ENCODE data around the gene MRPL2. TPM values are rescaled to one million over a fixed set of nuclear protein-coding genes. Genes with fewer than 3 reads are reported as not detected.

MRPL2 gene
- polyA plus RNA-seq (2013), result 34.0 TPM

DNA sequence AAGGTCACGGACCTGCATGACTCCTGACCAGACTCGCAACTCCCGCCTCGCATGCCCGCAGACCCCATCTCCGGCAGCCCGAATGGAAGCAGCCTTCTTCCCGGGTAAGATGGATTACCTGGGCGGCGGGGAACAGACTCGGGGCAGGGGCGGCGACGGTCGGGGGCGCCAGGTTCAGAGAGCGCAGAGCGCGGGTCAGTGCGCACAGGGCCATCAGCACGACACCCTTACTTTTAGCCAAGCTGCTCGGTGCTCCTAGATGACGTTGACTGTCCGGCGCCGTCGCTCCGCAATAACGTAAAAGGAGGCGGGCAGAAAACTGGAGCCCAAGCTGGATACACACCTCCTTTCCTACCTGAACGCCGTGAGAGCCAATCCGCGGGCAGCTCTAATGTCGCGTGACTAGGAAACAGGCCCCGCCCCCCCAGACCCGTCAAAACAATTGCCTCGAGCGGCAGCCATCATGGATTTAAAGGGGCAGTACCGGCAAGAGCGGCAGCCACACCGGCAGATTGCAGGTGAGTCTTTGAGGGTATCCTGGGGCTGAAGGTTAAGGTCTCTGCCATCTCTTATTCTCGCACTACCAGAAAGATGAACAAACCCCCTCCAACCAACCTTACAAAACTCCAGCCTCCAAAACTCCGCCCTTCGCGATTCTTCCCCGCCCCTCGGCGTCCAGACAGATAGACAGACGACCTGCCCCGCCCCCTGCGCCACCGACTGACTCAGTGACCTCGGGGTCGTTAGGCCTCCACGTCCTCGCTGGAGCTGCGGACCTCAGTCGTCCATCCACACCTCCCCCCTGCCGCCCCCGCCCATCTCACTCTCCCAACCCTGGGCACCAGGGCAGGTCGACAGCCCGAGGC lies at the start of gene MRPL2, which contains the start of gene KLC4:
Gene MRPL2 (minus strand): TSS at position 267 of the 866 bp plus-strand sequence. CDS start 53 bp downstream, at position 214.
Gene KLC4 (plus strand): TSS at position 464 of the 866 bp plus-strand sequence. CDS start 1,705 bp downstream, outside the sequence.
- H3K4me3 ChIP-seq (ENCODE audit: control insufficient read depth in 1 of 7, extremely low read depth in 1 of 7, insufficient read depth in 4 of 7, low read depth in 2 of 7, low read length in 6 of 7), result peak within 1 kb of the TSS; percentile 74 to 100 (median 98)
- H3K36me3 ChIP-seq (ENCODE audit: control insufficient read depth in 4 of 4, insufficient read depth in 4 of 4, low read length in 3 of 4), result peaks cover 4 to 24% (median 16%) of the 10 kb centered on the region in 4 experiments
- H3K27me3 ChIP-seq (replicated peaks in 2 of 5; ENCODE audit: control insufficient read depth in 4 of 5, insufficient read depth in 5 of 5, low read length in 4 of 5), result no peaks in the 10 kb centered on the region
- POLR2A ChIA-PET, result interaction anchor here (0.5 to 1.0 kb wide), 2 partner anchors 81 to 130 kb away, joined by 3 to 4 read pairs; partner anchors contain the start of genes CNPY3 and PEX6
- H3K4me1 ChIP-seq (ENCODE audit: control extremely low read depth in 1 of 4, control insufficient read depth in 4 of 4, insufficient read depth in 4 of 4, low read length in 3 of 4), result peaks cover 9 to 24% (median 18%) of the 10 kb centered on the region in 4 experiments
- CTCF ChIA-PET, result interaction anchor here (0.9 to 2.2 kb wide), 4 partner anchors 10 to 70 kb away, joined by 4 to 8 read pairs (median 6); no protein-coding TSS in a partner anchor
- WGBS (ENCODE audit: insufficient coverage), result under 1% methylated on average over 43 of the region's 64 CpGs
- peak within 1 kb of the TSS; percentile 97 to 99 for H3K27ac ChIP-seq (ENCODE audit: insufficient read depth in 1 of 2, low read depth in 1 of 2, low read length in 2 of 2, poor library complexity in 1 of 2, severe bottlenecking in 2 of 2)
- peak; percentile 99 for DNase-seq
- H3K9me3 ChIP-seq (ENCODE audit: control extremely low read depth in 1 of 5, control insufficient read depth in 4 of 5, insufficient read depth in 2 of 5, low read depth in 1 of 5, low read length in 4 of 5), result no peaks in the 10 kb centered on the region

DNA sequence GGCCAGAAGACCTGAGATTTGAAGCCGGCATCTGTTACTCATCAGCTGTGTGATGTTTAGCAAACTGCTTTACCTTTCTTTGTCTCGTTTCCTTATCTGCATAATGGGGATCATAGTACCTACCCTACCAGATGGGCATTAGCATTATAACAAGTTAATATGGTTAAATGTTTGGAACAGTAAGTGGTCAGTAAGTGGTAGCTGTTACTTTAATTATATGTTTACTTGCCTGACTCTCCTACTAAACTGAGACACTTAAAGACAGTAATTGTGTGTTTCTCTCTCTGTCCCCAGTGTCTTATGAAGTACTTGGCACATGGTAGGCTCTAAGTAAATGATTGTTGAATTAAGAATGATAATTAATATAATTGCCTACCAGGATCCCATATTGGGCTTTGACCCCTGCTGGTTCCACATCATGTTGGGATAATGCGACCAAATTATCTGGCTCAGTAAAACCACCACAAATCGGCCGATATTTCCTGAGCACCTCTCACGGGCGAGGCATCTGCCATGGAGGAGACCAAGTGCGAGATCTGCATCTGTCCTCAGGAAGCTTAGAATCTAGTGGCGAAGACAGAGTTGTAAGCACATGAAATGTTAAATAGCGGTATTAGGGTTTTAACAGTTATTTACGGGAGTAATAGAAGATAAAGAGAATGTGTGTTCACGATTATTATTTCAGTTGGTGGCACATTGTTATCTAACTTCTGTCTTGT lies 48.3 kb upstream of the MRPL2 start:
- H3K27ac ChIP-seq (ENCODE audit: insufficient read depth in 1 of 2, low read depth in 1 of 2, low read length in 2 of 2, poor library complexity in 1 of 2, severe bottlenecking in 2 of 2), result no peak overlapping the region
- H3K27me3 ChIP-seq (replicated peaks in 2 of 5; ENCODE audit: control insufficient read depth in 4 of 5, insufficient read depth in 5 of 5, low read length in 4 of 5), result no peaks in the 10 kb centered on the region
- CTCF ChIA-PET, result interaction anchor here (1.0 to 1.1 kb wide), 4 partner anchors 12 to 36 kb away, joined by 3 to 4 read pairs (median 3); no protein-coding TSS in a partner anchor
- no peak overlapping the region for H3K4me3 ChIP-seq (ENCODE audit: control insufficient read depth in 1 of 7, extremely low read depth in 1 of 7, insufficient read depth in 4 of 7, low read depth in 2 of 7, low read length in 6 of 7)
- no peaks in the 10 kb centered on the region for H3K4me1 ChIP-seq (ENCODE audit: control extremely low read depth in 1 of 4, control insufficient read depth in 4 of 4, insufficient read depth in 4 of 4, low read length in 3 of 4)
- 99% methylated on average over 10 of the region's 12 CpGs for WGBS (ENCODE audit: insufficient coverage)
- POLR2A ChIA-PET, result interaction anchor here (0.7 kb wide), 1 partner anchor 275 kb away, joined by 3 read pairs; no protein-coding TSS in a partner anchor
- no peak for DNase-seq
- peaks cover 0 to 2% (median 0%) of the 10 kb centered on the region in 4 experiments for H3K36me3 ChIP-seq (ENCODE audit: control insufficient read depth in 4 of 4, insufficient read depth in 4 of 4, low read length in 3 of 4)
- H3K9me3 ChIP-seq (ENCODE audit: control extremely low read depth in 1 of 5, control insufficient read depth in 4 of 5, insufficient read depth in 2 of 5, low read depth in 1 of 5, low read length in 4 of 5), result no peaks in the 10 kb centered on the region

DNA sequence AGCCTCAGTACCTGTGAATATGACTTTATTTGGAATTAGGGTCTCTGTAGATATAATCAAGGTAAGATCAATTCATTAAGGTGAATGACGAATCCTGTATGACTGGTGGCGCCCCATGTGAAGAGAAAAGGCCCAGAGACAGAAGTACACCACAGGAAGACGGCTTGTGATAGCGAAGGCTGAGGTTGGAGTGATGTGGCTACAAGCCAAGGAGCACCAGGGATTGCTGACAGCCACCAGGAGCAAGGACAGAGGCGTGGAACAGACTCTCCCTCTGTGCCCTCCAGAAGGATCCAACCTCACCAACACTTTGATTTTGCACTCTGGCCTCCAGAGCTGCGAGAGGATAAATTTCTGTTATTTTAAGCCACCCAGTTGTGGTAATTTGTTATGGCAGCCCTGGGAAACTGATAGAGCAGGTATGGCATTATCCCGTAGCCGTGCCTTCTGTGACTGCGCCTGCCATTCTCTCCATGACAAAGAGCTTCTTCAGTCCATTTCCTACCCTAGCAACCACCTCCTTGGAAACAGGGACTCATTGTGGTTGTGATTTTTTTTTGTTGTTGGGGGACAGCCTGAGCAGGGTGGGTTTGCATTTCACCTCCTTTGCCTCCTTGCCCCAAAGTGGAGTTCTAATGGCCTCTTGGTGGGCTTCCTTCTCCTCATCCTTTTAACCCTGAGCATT lies 46.4 kb upstream of the MRPL2 start:
- WGBS (ENCODE audit: insufficient coverage), result 96% methylated on average over 7 of the region's 9 CpGs
- POLR2A ChIA-PET, result no interaction called here
- DNase-seq, result peak in 1 of 3 donors; percentile 15

DNA sequence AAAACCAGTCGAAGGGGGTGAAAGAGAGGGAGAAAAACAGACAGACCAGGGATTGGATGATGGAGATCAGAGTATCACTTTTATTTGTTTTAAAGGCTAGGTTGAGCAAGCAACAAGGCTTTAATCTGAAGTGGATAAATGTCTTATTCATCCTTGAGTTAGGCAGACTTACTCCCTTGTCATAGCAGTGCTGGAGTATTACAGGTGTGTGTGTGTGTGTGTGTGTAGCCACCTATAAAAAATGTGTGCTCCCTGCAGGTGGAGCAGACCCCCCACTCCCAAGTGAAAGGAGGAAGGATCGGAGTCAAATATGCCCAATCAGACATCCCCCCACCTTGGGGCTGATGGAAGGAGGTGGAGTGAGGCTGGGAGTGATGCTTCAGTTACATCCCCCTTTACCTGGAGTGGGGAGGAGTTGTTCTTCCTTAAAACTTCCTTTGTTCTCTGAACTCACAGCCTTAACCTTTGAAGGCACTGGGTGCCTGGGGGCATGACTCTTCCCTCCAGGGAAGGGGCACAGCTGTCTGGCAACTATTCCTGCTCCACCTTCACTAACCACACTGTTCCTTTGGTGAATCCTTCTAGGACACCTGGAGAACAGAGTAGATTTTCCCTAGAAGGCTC lies 44.1 kb upstream of the MRPL2 start:
- Histone ChIP-seq H3K27ac (ENCODE audit: insufficient read depth in 1 of 2, low read depth in 1 of 2, low read length in 2 of 2, poor library complexity in 1 of 2, severe bottlenecking in 2 of 2) (no peak overlapping the region), H3K4me1 (ENCODE audit: control extremely low read depth in 1 of 4, control insufficient read depth in 4 of 4, insufficient read depth in 4 of 4, low read length in 3 of 4) (no peaks in the 10 kb centered on the region), H3K27me3 (replicated peaks in 2 of 5; ENCODE audit: control insufficient read depth in 4 of 5, insufficient read depth in 5 of 5, low read length in 4 of 5) (no peaks in the 10 kb centered on the region), H3K36me3 (ENCODE audit: control insufficient read depth in 4 of 4, insufficient read depth in 4 of 4, low read length in 3 of 4) (no peaks in the 10 kb centered on the region), H3K4me3 (ENCODE audit: control insufficient read depth in 1 of 7, extremely low read depth in 1 of 7, insufficient read depth in 4 of 7, low read depth in 2 of 7, low read length in 6 of 7) (no peak overlapping the region), H3K9me3 (ENCODE audit: control extremely low read depth in 1 of 5, control insufficient read depth in 4 of 5, insufficient read depth in 2 of 5, low read depth in 1 of 5, low read length in 4 of 5) (no peaks in the 10 kb centered on the region)
- no CpG with 5 or more reads among the region's 2 CpGs for WGBS (ENCODE audit: insufficient coverage)
- no peak for DNase-seq
- ChIA-PET CTCF (no interaction called here), POLR2A (no interaction called here)

More for the DNA sequence above, 46.4 kb upstream of the MRPL2 start:
- CTCF ChIA-PET, result interaction anchor here (0.9 to 1.3 kb wide), 2 partner anchors 8 to 110 kb away, joined by 3 read pairs; no protein-coding TSS in a partner anchor
- no peaks in the 10 kb centered on the region for H3K27me3 ChIP-seq (replicated peaks in 2 of 5; ENCODE audit: control insufficient read depth in 4 of 5, insufficient read depth in 5 of 5, low read length in 4 of 5)
- peaks cover 0 to 2% (median 0%) of the 10 kb centered on the region in 4 experiments for H3K36me3 ChIP-seq (ENCODE audit: control insufficient read depth in 4 of 4, insufficient read depth in 4 of 4, low read length in 3 of 4)
- no peaks in the 10 kb centered on the region for H3K9me3 ChIP-seq (ENCODE audit: control extremely low read depth in 1 of 5, control insufficient read depth in 4 of 5, insufficient read depth in 2 of 5, low read depth in 1 of 5, low read length in 4 of 5)
- no peak overlapping the region for H3K27ac ChIP-seq (ENCODE audit: insufficient read depth in 1 of 2, low read depth in 1 of 2, low read length in 2 of 2, poor library complexity in 1 of 2, severe bottlenecking in 2 of 2)
- no peaks in the 10 kb centered on the region for H3K4me1 ChIP-seq (ENCODE audit: control extremely low read depth in 1 of 4, control insufficient read depth in 4 of 4, insufficient read depth in 4 of 4, low read length in 3 of 4)
- H3K4me3 ChIP-seq (ENCODE audit: control insufficient read depth in 1 of 7, extremely low read depth in 1 of 7, insufficient read depth in 4 of 7, low read depth in 2 of 7, low read length in 6 of 7), result no peak overlapping the region

DNA sequence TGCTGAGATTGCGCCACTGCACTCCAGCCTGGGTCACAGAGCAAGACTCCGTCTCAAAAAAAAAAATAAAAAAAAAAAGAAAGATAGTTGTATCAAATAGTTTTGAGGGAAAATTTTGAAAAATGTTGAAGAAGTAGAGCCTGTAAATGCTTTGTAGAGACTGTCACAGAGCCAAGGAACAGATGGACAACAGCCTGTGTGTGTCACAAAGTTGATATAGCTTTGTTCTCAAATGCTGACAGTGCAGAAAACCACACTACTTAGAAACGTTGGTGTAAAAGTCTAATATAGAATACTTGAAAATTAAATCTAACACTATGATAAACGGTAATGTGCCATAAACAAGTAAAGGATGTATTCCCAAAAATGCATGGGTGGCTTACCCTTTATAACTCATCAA lies 42.3 kb upstream of the MRPL2 start:
- Histone ChIP-seq H3K27me3 (replicated peaks in 2 of 5; ENCODE audit: control insufficient read depth in 4 of 5, insufficient read depth in 5 of 5, low read length in 4 of 5) (no peaks in the 10 kb centered on the region), H3K4me1 (ENCODE audit: control extremely low read depth in 1 of 4, control insufficient read depth in 4 of 4, insufficient read depth in 4 of 4, low read length in 3 of 4) (peaks cover 0 to 12% (median 6%) of the 10 kb centered on the region in 4 experiments), H3K36me3 (ENCODE audit: control insufficient read depth in 4 of 4, insufficient read depth in 4 of 4, low read length in 3 of 4) (no peaks in the 10 kb centered on the region), H3K9me3 (ENCODE audit: control extremely low read depth in 1 of 5, control insufficient read depth in 4 of 5, insufficient read depth in 2 of 5, low read depth in 1 of 5, low read length in 4 of 5) (no peaks in the 10 kb centered on the region), H3K27ac (ENCODE audit: insufficient read depth in 1 of 2, low read depth in 1 of 2, low read length in 2 of 2, poor library complexity in 1 of 2, severe bottlenecking in 2 of 2) (no peak overlapping the region), H3K4me3 (ENCODE audit: control insufficient read depth in 1 of 7, extremely low read depth in 1 of 7, insufficient read depth in 4 of 7, low read depth in 2 of 7, low read length in 6 of 7) (no peak overlapping the region)
- WGBS (ENCODE audit: insufficient coverage), result 94% methylated on average over 3 of the region's 4 CpGs
- DNase-seq, result no peak
- ChIA-PET CTCF (no interaction called here), POLR2A (interaction anchor here (0.7 kb wide), 1 partner anchor 333 kb away, joined by 4 read pairs; no protein-coding TSS in a partner anchor)

DNA sequence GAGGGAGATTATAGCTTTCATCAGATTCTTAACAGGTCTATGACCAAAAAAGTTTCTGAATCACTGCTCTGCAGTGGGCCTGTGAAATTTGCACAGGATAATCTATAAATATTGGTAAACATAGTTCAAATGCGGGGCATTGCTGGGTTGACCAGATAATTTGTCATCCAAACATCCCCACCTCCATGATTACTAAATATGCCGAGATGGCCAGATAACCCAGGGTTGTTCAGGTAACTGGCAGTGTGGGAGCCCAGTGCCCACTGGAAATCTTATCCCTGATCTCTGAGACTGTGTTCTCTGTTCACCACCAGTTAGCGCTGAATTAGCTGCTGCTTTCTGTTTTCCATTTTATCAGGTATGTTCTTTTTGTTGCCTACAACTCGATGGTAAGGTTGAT lies 38.3 kb upstream of the MRPL2 start:
- no peaks in the 10 kb centered on the region for H3K27me3 ChIP-seq (replicated peaks in 2 of 5; ENCODE audit: control insufficient read depth in 4 of 5, insufficient read depth in 5 of 5, low read length in 4 of 5)
- no peaks in the 10 kb centered on the region for H3K9me3 ChIP-seq (ENCODE audit: control extremely low read depth in 1 of 5, control insufficient read depth in 4 of 5, insufficient read depth in 2 of 5, low read depth in 1 of 5, low read length in 4 of 5)
- no peak overlapping the region for H3K4me3 ChIP-seq (ENCODE audit: control insufficient read depth in 1 of 7, extremely low read depth in 1 of 7, insufficient read depth in 4 of 7, low read depth in 2 of 7, low read length in 6 of 7)
- peaks cover 0 to 43% (median 10%) of the 10 kb centered on the region in 4 experiments for H3K4me1 ChIP-seq (ENCODE audit: control extremely low read depth in 1 of 4, control insufficient read depth in 4 of 4, insufficient read depth in 4 of 4, low read length in 3 of 4)
- DNase-seq, result no peak
- H3K36me3 ChIP-seq (ENCODE audit: control insufficient read depth in 4 of 4, insufficient read depth in 4 of 4, low read length in 3 of 4), result no peaks in the 10 kb centered on the region
- H3K27ac ChIP-seq (ENCODE audit: insufficient read depth in 1 of 2, low read depth in 1 of 2, low read length in 2 of 2, poor library complexity in 1 of 2, severe bottlenecking in 2 of 2), result peak overlapping the region in 1 of 2 experiments; percentile 58
- WGBS (ENCODE audit: insufficient coverage), result 95% methylated on average over 3 of the region's 4 CpGs
- POLR2A ChIA-PET, result no interaction called here
- CTCF ChIA-PET, result interaction anchor here (0.7 to 1.9 kb wide), 6 partner anchors 13 to 195 kb away, joined by 3 to 7 read pairs (median 4); no protein-coding TSS in a partner anchor

All from common myeloid progenitor, CD34-positive (primary cell).